Endothelial cell of umbilical vein (primary cell): ENCODE measurements around the gene CCDC106. TPM values are rescaled to one million over a fixed set of nuclear protein-coding genes. Genes with fewer than 3 reads are reported as not detected.

ENCODE experiments used
- BruUV-seq: library from RNA; stranded (reverse); fragments of 400-500 nt; replicated peaks from 2 replicates; lab custom pipeline; 2021; lab: Mats Ljungman, UMichigan
- CTCF ChIA-PET: fragments of 300-600, 350-600 bp; sonication (Branson Sonifier 250); formaldehyde crosslinking; loops from one replicate; lab custom pipeline; 2021; ENCODE audit warnings: antibody characterized with exemption, inconsistent platforms; lab: Charles Lee
- POLR2A ChIA-PET: fragments of 300-600, 350-600 bp; sonication (Branson Sonifier 250); formaldehyde crosslinking; loops from one replicate; lab custom pipeline; 2021; ENCODE audit warnings: antibody characterized with exemption, inconsistent platforms; lab: Charles Lee
- DNase-seq: peaks from one replicate; pipeline ENCODE4 v3.0.0-alpha.2; 2011; ENCODE audit warnings: low read depth, low spot score
- FAIRE-seq: peaks from 2 replicates; lab custom pipeline; 2011; peaks lifted over from hg19 to GRCh38; lab: Jason Lieb, UNC
- H2AFZ ChIP-seq: 2 replicates; pipeline ENCODE4 v1.6.0; 2012; ENCODE audit warnings: low read depth, low read length, control low read depth, inconsistent platforms
- H3K27ac ChIP-seq: 2 replicates; pipeline ENCODE4 v1.5.1; 2011; ENCODE audit warnings: low read depth, mild to moderate bottlenecking, control low read depth, low read length, moderate library complexity; ENCODE audit not compliant: insufficient read depth
- H3K27me3 ChIP-seq, 2 experiments: 2 replicates each; pipeline versions ENCODE4 v1.6.0 to v1.6.1; 2011; ENCODE audit warnings: low read length in 2 of 2, mixed read lengths in 1 of 2; ENCODE audit not compliant: control insufficient read depth in 2 of 2, insufficient read depth in 2 of 2
- H3K36me3 ChIP-seq, 2 experiments: 2 replicates in 1 of 2; 3 replicates in 1 of 2; pipeline ENCODE4 v1.5.1; 2011; ENCODE audit warnings: low read length in 2 of 2, mild to moderate bottlenecking in 1 of 2, moderate library complexity in 1 of 2; ENCODE audit not compliant: control insufficient read depth in 2 of 2, insufficient read depth in 2 of 2; ENCODE audit errors: extremely low read depth in 1 of 2
- H3K4me1 ChIP-seq: 3 replicates; pipeline ENCODE4 v1.5.1; 2011; ENCODE audit warnings: mild to moderate bottlenecking, low read length; ENCODE audit not compliant: control insufficient read depth, insufficient read depth; ENCODE audit errors: extremely low read depth
- H3K4me2 ChIP-seq: 2 replicates; pipeline ENCODE4 v1.6.1; 2011; ENCODE audit warnings: low read length, control low read depth, mixed read lengths; ENCODE audit not compliant: insufficient read depth
- H3K4me3 ChIP-seq, 3 experiments: fragments of 200-600 bp in 1 of 3; sonication (generic), shearing (Covaris generic) in 1 of 3; replicated peaks in 1 of 3; 2 replicates each; pipeline ENCODE4 v1.5.1; 2011 to 2016; ENCODE audit warnings: control low read depth in 3 of 3, low read length in 3 of 3, mild to moderate bottlenecking in 2 of 3, inconsistent platforms in 1 of 3, low read depth in 1 of 3, moderate library complexity in 1 of 3; ENCODE audit not compliant: insufficient read depth in 1 of 3
- H3K79me2 ChIP-seq: 2 replicates; pipeline ENCODE4 v1.6.0; 2012; ENCODE audit warnings: low read length, inconsistent platforms; ENCODE audit not compliant: control insufficient read depth, insufficient read depth
- H3K9ac ChIP-seq: replicated peaks from 2 replicates; pipeline ENCODE3; 2011; ENCODE audit warnings: low read length, control low read depth; ENCODE audit not compliant: insufficient read depth; ENCODE audit errors: extremely low read depth
- H3K9me1 ChIP-seq: replicated peaks from 3 replicates; pipeline ENCODE4 v1.6.0; 2011; ENCODE audit warnings: mild to moderate bottlenecking, low read length; ENCODE audit not compliant: control insufficient read depth, insufficient read depth; ENCODE audit errors: extremely low read depth
- H3K9me3 ChIP-seq: replicated peaks from 2 replicates; pipeline ENCODE4 v1.5.1; 2012; ENCODE audit warnings: low read length, inconsistent platforms; ENCODE audit not compliant: control insufficient read depth, insufficient read depth
- H4K20me1 ChIP-seq: replicated peaks from 2 replicates; pipeline ENCODE3; 2011; ENCODE audit warnings: mild to moderate bottlenecking, low read length; ENCODE audit not compliant: control insufficient read depth, insufficient read depth; ENCODE audit errors: extremely low read depth
- CTCF ChIP-seq, 2 donors: IDR thresholded peaks; 1 replicate in 1 of 2; 2 replicates in 1 of 2; pipeline ENCODE4 v1.5.1; 2011; ENCODE audit warnings: low read length in 2 of 2, mild to moderate bottlenecking in 2 of 2, moderate library complexity in 2 of 2, control low read depth in 1 of 2, inconsistent platforms in 1 of 2, low read depth in 1 of 2; ENCODE audit not compliant: insufficient read depth in 1 of 2; ENCODE audit errors: extremely low read depth in 1 of 2
- EZH2 ChIP-seq: IDR thresholded peaks from 2 replicates; pipeline ENCODE4 v1.6.1; 2012; ENCODE audit warnings: borderline replicate concordance, low read depth, mild to moderate bottlenecking, moderate library complexity, low read length, inconsistent platforms; ENCODE audit not compliant: severe bottlenecking
- FOS ChIP-seq: IDR thresholded peaks from 2 replicates; pipeline ENCODE4 v1.6.1; 2011; ENCODE audit warnings: mild to moderate bottlenecking, low read length, moderate library complexity, borderline replicate concordance; ENCODE audit not compliant: insufficient read depth
- GATA2 ChIP-seq: IDR thresholded peaks from 2 replicates; pipeline ENCODE4 v1.7.0; 2011; ENCODE audit warnings: low read depth, mild to moderate bottlenecking, moderate library complexity, mixed read lengths, low read length; ENCODE audit not compliant: insufficient read length, insufficient read depth
- JUN ChIP-seq: IDR thresholded peaks from 2 replicates; pipeline ENCODE4 v1.6.1; 2011; ENCODE audit warnings: borderline replicate concordance, low read depth; ENCODE audit not compliant: insufficient read length, insufficient read depth
- MAX ChIP-seq: IDR thresholded peaks from 2 replicates; pipeline ENCODE4 v1.6.1; 2011; ENCODE audit not compliant: insufficient read depth, insufficient read length
- MYC ChIP-seq: IDR thresholded peaks from one replicate; pipeline ENCODE4 v1.6.1; 2011; ENCODE audit warnings: mild to moderate bottlenecking, low read depth, low read length
- POLR2A ChIP-seq: IDR thresholded peaks from 2 replicates; pipeline ENCODE4 v1.6.1; 2012; ENCODE audit warnings: low read depth, mild to moderate bottlenecking, control low read depth, low read length
- POLR2AphosphoS5 ChIP-seq: IDR thresholded peaks from 2 replicates; pipeline ENCODE4 v1.6.1; 2012; ENCODE audit warnings: low read depth, mild to moderate bottlenecking, control low read depth, low read length, moderate library complexity; ENCODE audit not compliant: insufficient read depth
- dilution Hi-C: fragments of 300-500 bp; cut with MboI; formaldehyde crosslinking; loops from one replicate; pipeline ENCODE4 v1.15.0; 2019; ENCODE audit warnings: low sequenced_read_pairs; ENCODE audit not compliant: extremely low pct_ligation_motif_present
- intact Hi-C: fragments of 100-400 bp; cut with micrococcal nuclease; formaldehyde crosslinking; loops from one replicate; pipeline ENCODE4 v1.10.0; 2022
- polyA plus RNA-seq, 4 experiments: library from polyadenylated mRNA; depleted of rRNA in 3 of 4; stranded (reverse) in 3 of 4; unstranded in 1 of 4; fragments of >200 nt; gene quantifications; 2 replicates each; pipeline versions ENCODE4 v1.2.1 to v1.2.3, GENCODE V29; 2011 to 2012; ENCODE audit warnings: missing spikeins in 1 of 4
- total RNA-seq: library from RNA; stranded (reverse); gene quantifications from 2 replicates; pipeline ENCODE4 v1.2.3, GENCODE V29; 2021

CCDC106 gene
- total and polyA plus RNA-seq, 2 donors (not counting 3 experiments of a cell fraction or from before 2014, with no cell fraction given) = 11.8 to 12.0 TPM

- ChIA-PET POLR2A (no interaction called here), CTCF (no interaction called here)
- TF ChIP-seq POLR2AphosphoS5 (no peak), POLR2A (no peak), EZH2 (no peak), MYC (no peak), CTCF (IDR thresholded peaks at IDR 0.05; ENCODE audit: extremely low read depth in 1 of 2, insufficient read depth in 1 of 2, low read depth in 1 of 2, low read length in 2 of 2) (no peak), FOS (no peak), GATA2 (no peak), MAX (no peak), JUN (no peak)
- FAIRE-seq (no peak), DNase-seq (no peak)
- H3K79me2 ChIP-seq = no peaks in the 10 kb centered on the region
- no peaks in the 10 kb centered on the region for H3K27me3 ChIP-seq
- no peak overlapping the region for H3K9ac ChIP-seq
- H3K4me3 ChIP-seq = no peak overlapping the region
- H3K9me1 ChIP-seq = no peaks in the 10 kb centered on the region
- intact Hi-C loops (no loop called here), dilution Hi-C loops (no loop called here)
- H3K4me1 ChIP-seq = no peaks in the 10 kb centered on the region
- no peak overlapping the region for H2AFZ ChIP-seq
- no peaks in the 10 kb centered on the region for H3K9me3 ChIP-seq
- H4K20me1 ChIP-seq = no peaks in the 10 kb centered on the region
- H3K27ac ChIP-seq = no peak overlapping the region
- H3K36me3 ChIP-seq = peaks cover 2 to 41% of the 10 kb centered on the region in 2 experiments
- no peak overlapping the region for H3K4me2 ChIP-seq
- BruUV-seq = TSS peak; percentile 82
Measured at GRCh38 chr19:55694656-55695491, 46.9 kb downstream of the CCDC106 start.
